HEK293 (cell line): ENCODE results near the gene AHCYL2.

Source experiments
- CTCF ChIA-PET: fragments of 350-600 bp; formaldehyde crosslinking; extraction: SDS; loops from one replicate; lab custom pipeline; 2021; ENCODE audit warnings: antibody characterized with exemption; lab: Yijun Ruan, JAX
- POLR2A ChIA-PET: fragments of 300-600 bp; formaldehyde crosslinking; extraction: SDS; loops from one replicate; lab custom pipeline; 2020; ENCODE audit warnings: antibody characterized with exemption, inconsistent platforms; lab: Yijun Ruan, JAX
- H3K27ac ChIP-seq: fragments of 200-500 bp; sonication (Bioruptor generic); 2 replicates; pipeline ENCODE4 v1.5.1; 2014; ENCODE audit warnings: low read depth, low read length, control low read depth, inconsistent platforms; ENCODE audit errors: extremely low read depth
- H3K36me3 ChIP-seq, 2 experiments: fragments of 200-500 bp in 1 of 2; sonication (Bioruptor generic) in 1 of 2; 1 replicate in 1 of 2; 2 replicates in 1 of 2; pipeline ENCODE4 v1.5.1; 2014 to 2017; ENCODE audit warnings: inconsistent platforms in 2 of 2, low read length in 2 of 2; ENCODE audit not compliant: control insufficient read depth in 2 of 2, insufficient read depth in 1 of 2
- H3K4me1 ChIP-seq: fragments of 200-500 bp; sonication (Bioruptor generic); 2 replicates; pipeline ENCODE4 v1.5.1; 2014; ENCODE audit warnings: mild to moderate bottlenecking, low read length, inconsistent platforms; ENCODE audit not compliant: control insufficient read depth, insufficient read depth
- H3K4me3 ChIP-seq: 2 replicates; pipeline ENCODE4 v1.5.1; 2011; ENCODE audit warnings: low read depth, mild to moderate bottlenecking, control low read depth, low read length, moderate library complexity
- H3K9me3 ChIP-seq: fragments of 200-500 bp; sonication (Bioruptor generic); 2 replicates; pipeline ENCODE4 v1.5.1; 2014; ENCODE audit warnings: low read depth, low read length, inconsistent platforms; ENCODE audit not compliant: control insufficient read depth, insufficient read depth
- BCL11B ChIP-seq: fragments of 450-650 bp; formaldehyde crosslinking; IDR thresholded peaks from 2 replicates; pipeline ENCODE4 v1.5.1; 2016; ENCODE audit warnings: low read depth, missing biosample characterization, missing genetic modification characterization
- INSM2 ChIP-seq: fragments of 450-650 bp; formaldehyde crosslinking; IDR thresholded peaks from 2 replicates; pipeline ENCODE4 v1.5.1; 2016; ENCODE audit warnings: missing biosample characterization, missing genetic modification characterization
- KLF8 ChIP-seq: fragments of 450-650 bp; formaldehyde crosslinking; IDR thresholded peaks from 2 replicates; pipeline ENCODE4 v1.5.1; 2016; ENCODE audit warnings: missing biosample characterization, missing genetic modification characterization
- SALL2 ChIP-seq: fragments of 450-650 bp; formaldehyde crosslinking; IDR thresholded peaks from 2 replicates; pipeline ENCODE4 v1.5.0; 2017; ENCODE audit warnings: missing biosample characterization, mild to moderate bottlenecking, missing genetic modification characterization, borderline replicate concordance
- TCF7L2 ChIP-seq: IDR thresholded peaks from 2 replicates; pipeline ENCODE4 v1.6.1; 2011; ENCODE audit warnings: low read depth, mild to moderate bottlenecking, inconsistent platforms, low read length, moderate library complexity, borderline replicate concordance
- ZBTB26 ChIP-seq: fragments of 450-650 bp; formaldehyde crosslinking; optimal IDR thresholded peaks from 2 replicates; pipeline ENCODE3; 2016; ENCODE audit warnings: missing biosample characterization, mild to moderate bottlenecking, missing genetic modification characterization
- ZBTB8A ChIP-seq: fragments of 450-650 bp; formaldehyde crosslinking; IDR thresholded peaks from 2 replicates; pipeline ENCODE4 v1.5.1; 2016; ENCODE audit warnings: missing biosample characterization, missing genetic modification characterization
- ZNF114 ChIP-seq: fragments of 450-650 bp; formaldehyde crosslinking; IDR thresholded peaks from 2 replicates; pipeline ENCODE4 v1.5.0; 2017; ENCODE audit warnings: missing biosample characterization, missing genetic modification characterization
- ZNF280D ChIP-seq: fragments of 450-650 bp; formaldehyde crosslinking; IDR thresholded peaks from 2 replicates; pipeline ENCODE4 v1.5.1; 2016; ENCODE audit warnings: missing biosample characterization, missing genetic modification characterization
- ZNF341 ChIP-seq: fragments of 450-650 bp; formaldehyde crosslinking; IDR thresholded peaks from 2 replicates; pipeline ENCODE4; 2016; ENCODE audit warnings: low read depth, missing biosample characterization, missing genetic modification characterization
- ZNF426 ChIP-seq: fragments of 450-650 bp; formaldehyde crosslinking; IDR thresholded peaks from 2 replicates; pipeline ENCODE4 v1.5.1; 2017; ENCODE audit warnings: missing biosample characterization, missing genetic modification characterization, mild to moderate bottlenecking, inconsistent platforms, moderate library complexity
- ZNF521 ChIP-seq: fragments of 450-650 bp; formaldehyde crosslinking; IDR thresholded peaks from 2 replicates; pipeline ENCODE4 v1.5.1; 2017; ENCODE audit warnings: missing biosample characterization, mild to moderate bottlenecking, missing genetic modification characterization
- ZNF548 ChIP-seq: fragments of 450-650 bp; formaldehyde crosslinking; IDR thresholded peaks from 2 replicates; pipeline ENCODE4 v1.5.1; 2016; ENCODE audit warnings: missing biosample characterization, missing genetic modification characterization
- ZNF585B ChIP-seq: fragments of 450-650 bp; formaldehyde crosslinking; IDR thresholded peaks from 2 replicates; pipeline ENCODE4 v1.5.1; 2016; ENCODE audit warnings: missing biosample characterization, missing genetic modification characterization
- ZNF843 ChIP-seq: fragments of 450-650 bp; formaldehyde crosslinking; IDR thresholded peaks from 2 replicates; pipeline ENCODE4 v1.5.1; 2016; ENCODE audit warnings: missing biosample characterization, missing genetic modification characterization
- ZSCAN4 ChIP-seq: fragments of 450-650 bp; formaldehyde crosslinking; IDR thresholded peaks from 2 replicates; pipeline ENCODE4 v1.5.1; 2017; ENCODE audit warnings: missing biosample characterization, missing genetic modification characterization
- TF ChIP-seq, protein P1 (sequence below): fragments of 450-650 bp; formaldehyde crosslinking; IDR thresholded peaks from 2 replicates; pipeline ENCODE4 v1.5.1; 2016; ENCODE audit warnings: missing biosample characterization, missing genetic modification characterization
- TF ChIP-seq, protein P2 (sequence below): fragments of 450-650 bp; formaldehyde crosslinking; IDR thresholded peaks from 2 replicates; pipeline ENCODE4 v1.5.1; 2016; ENCODE audit warnings: missing biosample characterization, missing genetic modification characterization

AHCYL2 gene

DNA sequence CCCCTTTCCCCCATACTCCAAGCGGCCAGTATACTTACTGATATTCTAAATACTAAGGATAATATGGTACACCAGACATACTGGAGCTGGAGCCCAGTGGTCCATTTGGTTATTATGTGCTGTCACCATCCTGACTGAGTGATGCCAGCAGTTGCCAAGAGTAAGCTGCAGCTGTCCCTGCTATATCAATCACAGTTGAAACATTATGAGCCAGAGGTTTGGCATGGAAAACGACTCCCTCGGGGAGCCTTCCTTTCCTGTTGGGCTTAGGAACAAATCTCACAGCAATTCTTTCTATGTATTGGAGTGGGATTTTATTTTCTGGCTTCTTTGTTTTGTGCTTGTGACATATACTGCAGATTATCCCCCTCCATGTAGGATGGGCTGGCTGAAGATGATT, 242.0 kb downstream of the AHCYL2 start (continued):
- TF ChIP-seq, protein P1, sequence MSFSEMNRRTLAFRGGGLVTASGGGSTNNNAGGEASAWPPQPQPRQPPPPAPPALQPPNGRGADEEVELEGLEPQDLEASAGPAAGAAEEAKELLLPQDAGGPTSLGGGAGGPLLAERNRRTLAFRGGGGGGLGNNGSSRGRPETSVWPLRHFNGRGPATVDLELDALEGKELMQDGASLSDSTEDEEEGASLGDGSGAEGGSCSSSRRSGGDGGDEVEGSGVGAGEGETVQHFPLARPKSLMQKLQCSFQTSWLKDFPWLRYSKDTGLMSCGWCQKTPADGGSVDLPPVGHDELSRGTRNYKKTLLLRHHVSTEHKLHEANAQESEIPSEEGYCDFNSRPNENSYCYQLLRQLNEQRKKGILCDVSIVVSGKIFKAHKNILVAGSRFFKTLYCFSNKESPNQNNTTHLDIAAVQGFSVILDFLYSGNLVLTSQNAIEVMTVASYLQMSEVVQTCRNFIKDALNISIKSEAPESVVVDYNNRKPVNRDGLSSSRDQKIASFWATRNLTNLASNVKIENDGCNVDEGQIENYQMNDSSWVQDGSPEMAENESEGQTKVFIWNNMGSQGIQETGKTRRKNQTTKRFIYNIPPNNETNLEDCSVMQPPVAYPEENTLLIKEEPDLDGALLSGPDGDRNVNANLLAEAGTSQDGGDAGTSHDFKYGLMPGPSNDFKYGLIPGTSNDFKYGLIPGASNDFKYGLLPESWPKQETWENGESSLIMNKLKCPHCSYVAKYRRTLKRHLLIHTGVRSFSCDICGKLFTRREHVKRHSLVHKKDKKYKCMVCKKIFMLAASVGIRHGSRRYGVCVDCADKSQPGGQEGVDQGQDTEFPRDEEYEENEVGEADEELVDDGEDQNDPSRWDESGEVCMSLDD = no peak
- TF ChIP-seq ZNF548 (tag by site-specific recombination) = no peak

GRCh38 chr7:129468087-129468486, 243.3 kb downstream of the AHCYL2 start:
- Histone ChIP-seq H3K4me3 (no peak overlapping the region), H3K4me1 (no peaks in the 10 kb centered on the region), H3K9me3 (no peaks in the 10 kb centered on the region), H3K36me3 (peaks cover 3 to 49% of the 10 kb centered on the region in 2 experiments), H3K27ac (no peak overlapping the region)
- POLR2A ChIA-PET = no interaction called here
- TF ChIP-seq INSM2 (tag by site-specific recombination) (no peak), TCF7L2 (no peak), KLF8 (tag by site-specific recombination) (no peak), ZSCAN4 (tag by site-specific recombination) (no peak), ZNF341 (tag by site-specific recombination) (no peak), ZNF114 (no peak), ZBTB26 (tag by site-specific recombination) (no peak), ZNF585B (tag by site-specific recombination) (no peak), ZNF426 (no peak), ZNF843 (tag by site-specific recombination) (no peak)
- TF ChIP-seq, protein P2, sequence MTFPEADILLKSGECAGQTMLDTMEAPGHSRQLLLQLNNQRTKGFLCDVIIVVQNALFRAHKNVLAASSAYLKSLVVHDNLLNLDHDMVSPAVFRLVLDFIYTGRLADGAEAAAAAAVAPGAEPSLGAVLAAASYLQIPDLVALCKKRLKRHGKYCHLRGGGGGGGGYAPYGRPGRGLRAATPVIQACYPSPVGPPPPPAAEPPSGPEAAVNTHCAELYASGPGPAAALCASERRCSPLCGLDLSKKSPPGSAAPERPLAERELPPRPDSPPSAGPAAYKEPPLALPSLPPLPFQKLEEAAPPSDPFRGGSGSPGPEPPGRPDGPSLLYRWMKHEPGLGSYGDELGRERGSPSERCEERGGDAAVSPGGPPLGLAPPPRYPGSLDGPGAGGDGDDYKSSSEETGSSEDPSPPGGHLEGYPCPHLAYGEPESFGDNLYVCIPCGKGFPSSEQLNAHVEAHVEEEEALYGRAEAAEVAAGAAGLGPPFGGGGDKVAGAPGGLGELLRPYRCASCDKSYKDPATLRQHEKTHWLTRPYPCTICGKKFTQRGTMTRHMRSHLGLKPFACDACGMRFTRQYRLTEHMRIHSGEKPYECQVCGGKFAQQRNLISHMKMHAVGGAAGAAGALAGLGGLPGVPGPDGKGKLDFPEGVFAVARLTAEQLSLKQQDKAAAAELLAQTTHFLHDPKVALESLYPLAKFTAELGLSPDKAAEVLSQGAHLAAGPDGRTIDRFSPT = no peak
- CTCF ChIA-PET = interaction anchor here (1.1 to 6.6 kb wide), 4 partner anchors 101 to 250 kb away, joined by 4 to 74 read pairs (median 26); no protein-coding TSS in a partner anchor

GRCh38 chr7:129468547-129468946, 243.7 kb downstream of the AHCYL2 start:
- CTCF ChIA-PET = interaction anchor here (0.7 to 6.6 kb wide), 6 partner anchors 35 to 250 kb away, joined by 3 to 74 read pairs (median 6); no protein-coding TSS in a partner anchor
- POLR2A ChIA-PET = no interaction called here
- H3K36me3 ChIP-seq = peaks cover 3 to 48% of the 10 kb centered on the region in 2 experiments
- H3K4me1 ChIP-seq = no peaks in the 10 kb centered on the region
- no peaks in the 10 kb centered on the region for H3K9me3 ChIP-seq
- no peak overlapping the region for H3K27ac ChIP-seq
- no peak overlapping the region for H3K4me3 ChIP-seq
- TF ChIP-seq SALL2 (tag by site-specific recombination) (no peak), ZNF521 (tag by site-specific recombination) (no peak), ZNF280D (tag by site-specific recombination) (no peak), ZBTB8A (no peak), BCL11B (tag by site-specific recombination) (no peak)
